ACC112 (cell line): Measurements from ENCODE around the gene AFG1L.

ENCODE experiments used
- H2AFZ ChIP-seq: fragments of 200-600 bp; sonication (generic); one replicate; pipeline ENCODE4 v1.6.0; 2017; ENCODE audit warnings: antibody characterized with exemption, low read length; ENCODE audit not compliant: unreplicated experiment
- H3K27ac ChIP-seq: fragments of 200-600 bp; sonication (generic); 2 replicates; pipeline ENCODE4 v1.5.1; 2014; ENCODE audit warnings: low read depth, mild to moderate bottlenecking, antibody characterized with exemption, low read length, moderate library complexity
- H3K27me3 ChIP-seq: fragments of 200-600 bp; sonication (generic); 2 replicates; pipeline ENCODE4 v1.6.1; 2014; ENCODE audit warnings: mild to moderate bottlenecking, antibody characterized with exemption, low read length, moderate library complexity, mixed read lengths; ENCODE audit not compliant: insufficient read depth
- H3K36me3 ChIP-seq: fragments of 200-600 bp; sonication (generic); 2 replicates; pipeline ENCODE4 v1.6.1; 2016; ENCODE audit warnings: mild to moderate bottlenecking, antibody characterized with exemption, low read length, moderate library complexity, mixed read lengths; ENCODE audit not compliant: insufficient read depth
- H3K4me1 ChIP-seq: fragments of 200-600 bp; sonication (generic); one replicate; pipeline ENCODE4 v1.6.1; 2016; ENCODE audit warnings: low read length, mixed read lengths; ENCODE audit not compliant: insufficient read depth, unreplicated experiment, control insufficient read depth
- H3K4me3 ChIP-seq: fragments of 200-600 bp; sonication (generic); 2 replicates; pipeline ENCODE4 v1.5.1; 2014; ENCODE audit warnings: mild to moderate bottlenecking, low read depth, low read length
- H3K79me2 ChIP-seq: fragments of 200-600 bp; sonication (generic); one replicate; pipeline ENCODE4 v1.6.0; 2016; ENCODE audit warnings: low read length; ENCODE audit not compliant: control insufficient read depth, unreplicated experiment, insufficient read depth

The AFG1L gene

GRCh38 chr6:108453601-108454185 lies 158.8 kb downstream of the AFG1L start:
- no peaks in the 10 kb centered on the region for H3K27me3 ChIP-seq
- peak overlapping the region; percentile 81 for H2AFZ ChIP-seq
- no peaks in the 10 kb centered on the region for H3K36me3 ChIP-seq
- peaks cover 21% of the 10 kb centered on the region for H3K4me1 ChIP-seq
- peak overlapping the region; percentile 67 for H3K27ac ChIP-seq
- H3K4me3 ChIP-seq = peak overlapping the region; percentile 27; the same call in 1 of the 2 replicates
- no peaks in the 10 kb centered on the region for H3K79me2 ChIP-seq

GRCh38 chr6:108454356-108454755 lies 159.5 kb downstream of the AFG1L start:
- Histone ChIP-seq H3K4me1 (peaks cover 21% of the 10 kb centered on the region), H3K27ac (no peak overlapping the region; the same call in 1 of the 2 replicates), H3K79me2 (no peaks in the 10 kb centered on the region), H3K27me3 (no peaks in the 10 kb centered on the region), H3K4me3 (no peak overlapping the region), H2AFZ (no peak overlapping the region), H3K36me3 (no peaks in the 10 kb centered on the region)

DNA sequence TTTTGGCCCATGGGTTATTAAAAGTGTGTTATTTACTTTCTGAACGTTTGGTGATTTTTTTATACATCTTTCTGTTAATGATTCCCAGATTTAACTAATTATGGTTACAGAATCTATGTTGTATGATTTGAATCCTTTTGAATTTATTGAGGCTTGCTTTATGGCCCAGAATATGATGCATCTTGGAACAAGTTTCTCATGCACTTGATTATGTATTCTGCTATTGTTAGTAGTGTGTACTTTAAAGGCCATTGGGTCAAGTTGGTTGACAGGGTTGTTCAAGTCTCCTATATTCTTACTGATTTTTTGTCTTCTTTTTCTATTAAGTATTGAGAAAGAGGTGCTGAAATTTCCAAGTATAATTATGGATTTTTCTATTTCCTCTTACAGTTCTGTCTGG lies 160.8 kb downstream of the AFG1L start:
- no peaks in the 10 kb centered on the region for H3K27me3 ChIP-seq
- H3K27ac ChIP-seq = no peak overlapping the region
- H3K79me2 ChIP-seq = no peaks in the 10 kb centered on the region
- H3K36me3 ChIP-seq = no peaks in the 10 kb centered on the region
- peaks cover 21% of the 10 kb centered on the region for H3K4me1 ChIP-seq
- no peak overlapping the region for H3K4me3 ChIP-seq
- no peak overlapping the region for H2AFZ ChIP-seq

DNA sequence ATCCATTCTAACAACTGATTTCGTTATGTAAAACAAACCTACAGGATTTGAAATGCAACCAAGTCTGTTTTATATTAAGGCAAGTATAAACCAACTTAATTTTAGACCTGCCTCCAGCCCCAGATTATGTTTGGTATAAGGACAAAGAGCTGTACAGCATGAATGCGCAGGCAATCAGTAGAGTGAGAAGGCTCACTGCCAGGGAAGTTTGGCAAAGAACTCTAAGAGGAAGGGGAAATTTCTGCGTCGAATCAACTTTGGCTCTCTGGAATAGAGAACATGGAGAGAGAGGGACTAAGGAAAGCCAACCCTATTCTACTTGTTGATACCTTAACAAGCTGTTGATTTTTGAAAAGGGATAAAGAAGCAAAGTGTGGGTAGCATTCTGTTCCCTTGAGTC lies 168.9 kb downstream of the AFG1L start:
- Histone ChIP-seq H3K27ac (no peak overlapping the region), H3K4me1 (peaks cover 12% of the 10 kb centered on the region), H3K79me2 (no peaks in the 10 kb centered on the region), H3K4me3 (no peak overlapping the region), H3K27me3 (no peaks in the 10 kb centered on the region), H2AFZ (no peak overlapping the region), H3K36me3 (no peaks in the 10 kb centered on the region)

GRCh38 chr6:108464418-108465097 lies 169.7 kb downstream of the AFG1L start:
- H3K4me1 ChIP-seq = peaks cover 12% of the 10 kb centered on the region
- no peaks in the 10 kb centered on the region for H3K36me3 ChIP-seq
- H3K4me3 ChIP-seq = no peak overlapping the region
- no peaks in the 10 kb centered on the region for H3K27me3 ChIP-seq
- no peak overlapping the region for H2AFZ ChIP-seq
- no peak overlapping the region for H3K27ac ChIP-seq
- no peaks in the 10 kb centered on the region for H3K79me2 ChIP-seq

DNA sequence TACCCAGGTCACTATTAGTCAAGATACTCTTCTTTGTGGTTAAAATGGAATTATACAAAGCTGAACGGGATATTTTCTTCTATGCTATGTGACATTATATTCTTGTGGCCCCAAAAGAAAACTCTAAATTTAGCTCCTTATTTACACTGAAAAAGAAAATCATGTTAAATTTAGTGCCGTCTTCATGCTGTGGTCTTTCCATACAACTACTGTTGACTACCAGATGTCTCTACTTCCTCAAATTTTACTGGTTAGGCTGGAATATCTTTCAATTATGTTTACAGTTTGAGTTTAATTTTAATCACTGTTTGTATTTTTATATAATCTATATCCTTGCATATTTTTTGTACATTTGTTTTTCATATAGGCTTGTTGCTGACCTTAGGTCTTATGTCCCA lies 170.2 kb downstream of the AFG1L start:
- H3K4me3 ChIP-seq = no peak overlapping the region
- H2AFZ ChIP-seq = no peak overlapping the region
- peaks cover 12% of the 10 kb centered on the region for H3K4me1 ChIP-seq
- H3K27ac ChIP-seq = no peak overlapping the region
- H3K79me2 ChIP-seq = no peaks in the 10 kb centered on the region
- no peaks in the 10 kb centered on the region for H3K27me3 ChIP-seq
- H3K36me3 ChIP-seq = no peaks in the 10 kb centered on the region

GRCh38 chr6:108468346-108468745 lies 173.5 kb downstream of the AFG1L start:
- Histone ChIP-seq H3K4me1 (peaks cover 4% of the 10 kb centered on the region), H3K27ac (no peak overlapping the region), H3K27me3 (no peaks in the 10 kb centered on the region), H3K36me3 (no peaks in the 10 kb centered on the region), H3K79me2 (no peaks in the 10 kb centered on the region), H3K4me3 (no peak overlapping the region), H2AFZ (no peak overlapping the region)

GRCh38 chr6:108469316-108469715 lies 174.5 kb downstream of the AFG1L start:
- Histone ChIP-seq H3K27ac (no peak overlapping the region), H3K36me3 (no peaks in the 10 kb centered on the region), H2AFZ (no peak overlapping the region), H3K27me3 (no peaks in the 10 kb centered on the region), H3K4me1 (peaks cover 4% of the 10 kb centered on the region), H3K79me2 (no peaks in the 10 kb centered on the region), H3K4me3 (no peak overlapping the region)

DNA sequence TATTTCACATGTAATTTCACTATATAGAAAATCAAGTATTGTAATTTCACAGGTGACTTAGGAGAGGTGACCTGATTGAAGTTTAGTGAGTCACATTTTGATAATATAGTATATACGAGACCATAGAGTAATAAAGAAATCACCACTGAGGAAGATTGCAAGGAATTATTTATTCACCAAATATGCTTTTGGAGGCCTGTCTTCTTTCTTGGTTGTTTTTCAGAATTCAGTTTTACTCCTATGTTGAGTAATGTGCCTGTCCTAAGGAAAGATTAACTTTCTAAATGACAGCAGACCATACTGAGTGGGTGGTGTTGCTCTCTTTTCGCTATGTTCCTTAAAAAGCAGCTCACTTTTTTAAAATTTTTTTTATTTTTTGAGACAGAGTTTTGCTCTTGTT lies 178.3 kb downstream of the AFG1L start:
- Histone ChIP-seq H3K4me3 (no peak overlapping the region), H3K27ac (no peak overlapping the region), H3K36me3 (no peaks in the 10 kb centered on the region), H3K79me2 (no peaks in the 10 kb centered on the region), H3K27me3 (no peaks in the 10 kb centered on the region), H3K4me1 (no peaks in the 10 kb centered on the region), H2AFZ (no peak overlapping the region)

DNA sequence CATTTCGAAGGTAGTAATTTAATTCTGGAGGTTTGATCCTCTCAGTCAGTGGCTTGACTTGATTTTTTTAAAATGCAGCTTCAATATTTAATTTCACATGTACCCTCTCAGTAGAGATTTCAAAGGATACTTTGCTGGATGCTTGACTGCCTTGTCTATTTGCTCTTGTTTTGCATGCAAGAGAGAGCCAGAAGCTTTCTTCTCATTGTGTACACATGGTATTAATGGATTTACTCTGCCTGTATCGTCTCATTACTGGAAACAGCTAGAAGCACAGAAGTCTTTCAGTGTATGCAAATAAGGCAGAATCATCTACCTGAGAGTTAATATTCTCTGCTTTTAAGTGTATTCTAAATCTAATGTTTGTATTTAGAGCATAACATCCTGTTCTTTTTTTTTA lies 181.5 kb downstream of the AFG1L start:
- Histone ChIP-seq H3K4me1 (no peaks in the 10 kb centered on the region), H3K36me3 (no peaks in the 10 kb centered on the region), H3K79me2 (no peaks in the 10 kb centered on the region), H2AFZ (no peak overlapping the region), H3K27me3 (no peaks in the 10 kb centered on the region), H3K4me3 (no peak overlapping the region), H3K27ac (no peak overlapping the region)

GRCh38 chr6:108476847-108477430 lies 182.1 kb downstream of the AFG1L start:
- Histone ChIP-seq H3K27me3 (no peaks in the 10 kb centered on the region), H3K4me1 (no peaks in the 10 kb centered on the region), H3K4me3 (no peak overlapping the region), H3K36me3 (no peaks in the 10 kb centered on the region), H3K79me2 (no peaks in the 10 kb centered on the region), H3K27ac (no peak overlapping the region), H2AFZ (no peak overlapping the region)
